IMR-90 (cell line): ENCODE data around the gene BAIAP2. TPM values are rescaled to one million over a fixed set of nuclear protein-coding genes. Genes with fewer than 3 reads are reported as not detected.

ENCODE experiments used
- ATAC-seq: fragments of 200-7000 bp; cut with Tn5 transposase; 2 replicates; pipeline ENCODE4 v1.9.1; 2020; ENCODE audit warnings: low read depth, mild to moderate bottlenecking, moderate library complexity
- BruUV-seq: library from RNA; stranded (reverse); fragments of 400-500 nt; replicated peaks from 2 replicates; lab custom pipeline; 2021; lab: Mats Ljungman, UMichigan
- CTCF ChIA-PET: fragments of 300-600 bp; formaldehyde crosslinking; extraction: SDS; loops from one replicate; lab custom pipeline; 2021; ENCODE audit warnings: antibody characterized with exemption; lab: Yijun Ruan, JAX
- POLR2A ChIA-PET: fragments of 300-600 bp; sonication (Branson Sonifier 250); formaldehyde crosslinking; loops from one replicate; lab custom pipeline; 2022; ENCODE audit warnings: antibody characterized with exemption; ENCODE audit not compliant: unreplicated experiment; lab: Charles Lee
- DNase-seq: peaks from one replicate; pipeline ENCODE4 v3.0.0; 2013
- H2AFZ ChIP-seq: replicated peaks from 2 replicates; pipeline ENCODE3; 2013; ENCODE audit warnings: low read length, mild to moderate bottlenecking; ENCODE audit not compliant: poor library complexity
- H2AK5ac ChIP-seq: 2 replicates; pipeline ENCODE4 v1.6.1; 2013; ENCODE audit warnings: low read depth, low read length, inconsistent platforms
- H2AK9ac ChIP-seq: replicated peaks from 2 replicates; pipeline ENCODE3; 2013; ENCODE audit warnings: mild to moderate bottlenecking, low read depth, low read length, moderate library complexity; ENCODE audit not compliant: poor library complexity
- H2BK120ac ChIP-seq: 2 replicates; pipeline ENCODE4 v1.6.1; 2013; ENCODE audit warnings: low read depth, low read length, inconsistent platforms
- H2BK15ac ChIP-seq: 3 replicates; pipeline ENCODE4 v1.6.1; 2013; ENCODE audit warnings: low read depth, low read length, inconsistent platforms
- H2BK20ac ChIP-seq: 2 replicates; pipeline ENCODE4 v1.6.1; 2013; ENCODE audit warnings: low read depth, mild to moderate bottlenecking, inconsistent platforms, low read length, moderate library complexity
- H2BK5ac ChIP-seq: 2 replicates; pipeline ENCODE4 v1.6.1; 2013; ENCODE audit warnings: mild to moderate bottlenecking, low read depth, low read length, inconsistent platforms; ENCODE audit not compliant: poor library complexity, severe bottlenecking
- H3K14ac ChIP-seq: replicated peaks from 2 replicates; pipeline ENCODE4 v1.6.1; 2013; ENCODE audit warnings: low read depth, low read length, inconsistent platforms
- H3K18ac ChIP-seq: 2 replicates; pipeline ENCODE4 v1.6.1; 2013; ENCODE audit warnings: low read depth, low read length, control low read depth
- H3K23ac ChIP-seq: 2 replicates; pipeline ENCODE4 v1.6.1; 2013; ENCODE audit warnings: low read depth, low read length, inconsistent platforms
- H3K27ac ChIP-seq: 2 replicates; pipeline ENCODE4 v1.5.1; 2013; ENCODE audit warnings: mild to moderate bottlenecking, control low read depth, low read length; ENCODE audit not compliant: insufficient read depth
- H3K27me3 ChIP-seq: 2 replicates; pipeline ENCODE4 v1.6.1; 2013; ENCODE audit warnings: low read length; ENCODE audit not compliant: control insufficient read depth, insufficient read depth
- H3K36me3 ChIP-seq: 2 replicates; pipeline ENCODE4 v1.6.1; 2013; ENCODE audit warnings: low read length, mixed read lengths; ENCODE audit not compliant: control insufficient read depth, insufficient read depth
- H3K4ac ChIP-seq: 2 replicates; pipeline ENCODE4 v1.6.1; 2013; ENCODE audit warnings: low read depth, low read length, inconsistent platforms
- H3K4me1 ChIP-seq: 2 replicates; pipeline ENCODE4 v1.6.1; 2013; ENCODE audit warnings: low read length, mixed read lengths; ENCODE audit not compliant: control insufficient read depth, insufficient read depth
- H3K4me2 ChIP-seq: 2 replicates; pipeline ENCODE4 v1.6.1; 2013; ENCODE audit warnings: low read depth, mild to moderate bottlenecking, control low read depth, low read length, moderate library complexity
- H3K4me3 ChIP-seq: 2 replicates; pipeline ENCODE4 v1.5.1; 2013; ENCODE audit warnings: low read depth, mild to moderate bottlenecking, control low read depth, low read length, moderate library complexity; ENCODE audit not compliant: insufficient read depth
- H3K56ac ChIP-seq: 2 replicates; pipeline ENCODE4 v1.6.1; 2013; ENCODE audit warnings: low read length, inconsistent platforms; ENCODE audit not compliant: insufficient read depth; ENCODE audit errors: extremely low read depth
- H3K79me1 ChIP-seq, 2 experiments: 2 replicates each; pipeline ENCODE4 v1.6.1; 2013; ENCODE audit warnings: low read length in 2 of 2, inconsistent platforms in 1 of 2, low read depth in 1 of 2
- H3K9ac ChIP-seq: 2 replicates; pipeline ENCODE4 v1.6.1; 2013; ENCODE audit warnings: low read depth, low read length, control low read depth
- H3K9me1 ChIP-seq: 2 replicates; pipeline ENCODE4 v1.6.1; 2013; ENCODE audit warnings: low read length, inconsistent platforms; ENCODE audit not compliant: insufficient read depth
- H3K9me3 ChIP-seq: 2 replicates; pipeline ENCODE4 v1.6.1; 2013; ENCODE audit warnings: low read length; ENCODE audit not compliant: control insufficient read depth, insufficient read depth
- H4K20me1 ChIP-seq: 2 replicates; pipeline ENCODE4 v1.6.1; 2013; ENCODE audit warnings: low read length, inconsistent platforms; ENCODE audit not compliant: insufficient read depth
- H4K5ac ChIP-seq: 2 replicates; pipeline ENCODE4 v1.6.1; 2013; ENCODE audit warnings: mild to moderate bottlenecking, low read depth, low read length, control low read depth
- H4K8ac ChIP-seq, 2 experiments: 2 replicates each; pipeline ENCODE4 v1.6.1; 2013; ENCODE audit warnings: low read depth in 2 of 2, low read length in 2 of 2, control low read depth in 1 of 2, inconsistent platforms in 1 of 2
- H4K91ac ChIP-seq: 2 replicates; pipeline ENCODE4 v1.6.1; 2013; ENCODE audit warnings: low read depth, low read length, inconsistent platforms; ENCODE audit not compliant: insufficient read depth
- BHLHE40 ChIP-seq: fragments of 150-350 bp; IDR thresholded peaks from 2 replicates; pipeline ENCODE4 v1.6.1; 2016; ENCODE audit warnings: mild to moderate bottlenecking, low read depth, low read length
- CEBPB ChIP-seq: IDR thresholded peaks from 2 replicates; pipeline ENCODE4 v1.6.1; 2012; ENCODE audit warnings: low read depth, low read length, improper control_type of control experiment
- CHD1 ChIP-seq: IDR thresholded peaks from 2 replicates; pipeline ENCODE4 v1.6.1; 2012; ENCODE audit warnings: low read depth, low read length, improper control_type of control experiment
- CTCF ChIP-seq: conservative IDR thresholded peaks from 2 replicates; pipeline ENCODE4 v1.5.1; 2012; ENCODE audit warnings: mild to moderate bottlenecking, low read depth, low read length, improper control_type of control experiment
- ELK1 ChIP-seq: fragments of 150-350 bp; IDR thresholded peaks from 2 replicates; pipeline ENCODE4 v1.6.1; 2016; ENCODE audit warnings: low read depth, mild to moderate bottlenecking, low read length, moderate library complexity, borderline replicate concordance
- FOS ChIP-seq: fragments of 150-350 bp; IDR thresholded peaks from 2 replicates; pipeline ENCODE4 v1.6.1; 2016; ENCODE audit warnings: low read depth, low read length
- MAFK ChIP-seq: IDR thresholded peaks from 2 replicates; pipeline ENCODE4 v1.6.1; 2012; ENCODE audit warnings: low read depth, low read length, improper control_type of control experiment
- MAZ ChIP-seq: IDR thresholded peaks from 2 replicates; pipeline ENCODE4 v1.6.1; 2012; ENCODE audit warnings: low read depth, mild to moderate bottlenecking, low read length, improper control_type of control experiment, moderate library complexity, borderline replicate concordance
- MXI1 ChIP-seq: IDR thresholded peaks from 2 replicates; pipeline ENCODE4 v1.6.1; 2012; ENCODE audit warnings: low read depth, mild to moderate bottlenecking, low read length, moderate library complexity, borderline replicate concordance
- NFE2L2 ChIP-seq: fragments of 150-350 bp; IDR thresholded peaks from 2 replicates; pipeline ENCODE4 v1.6.1; 2016; ENCODE audit warnings: low read depth, mild to moderate bottlenecking, low read length
- POLR2A ChIP-seq: IDR thresholded peaks from 2 replicates; pipeline ENCODE4 v1.6.1; 2012; ENCODE audit warnings: mild to moderate bottlenecking, low read depth, low read length
- RAD21 ChIP-seq: IDR thresholded peaks from 2 replicates; pipeline ENCODE4 v1.6.1; 2012; ENCODE audit warnings: low read length, improper control_type of control experiment
- RCOR1 ChIP-seq: IDR thresholded peaks from 2 replicates; pipeline ENCODE4 v1.6.1; 2012; ENCODE audit warnings: mild to moderate bottlenecking, low read length, improper control_type of control experiment; ENCODE audit not compliant: insufficient replicate concordance
- RFX5 ChIP-seq: IDR thresholded peaks from 2 replicates; pipeline ENCODE4 v1.8.0; 2012; ENCODE audit warnings: low read depth, mild to moderate bottlenecking, low read length, moderate library complexity
- SMC3 ChIP-seq: fragments of 150-350 bp; IDR thresholded peaks from 2 replicates; pipeline ENCODE4 v1.6.1; 2016; ENCODE audit warnings: low read depth, mild to moderate bottlenecking, antibody characterized with exemption, low read length, moderate library complexity
- WGBS, 2 experiments: methylation state at CpG; one replicate each; pipeline versions ENCODE4 v1.1.5 to v1.1.7; 2013; ENCODE audit warnings: missing lambda C conversion rate in 2 of 2; ENCODE audit not compliant: insufficient read length in 1 of 2; ENCODE audit errors: extremely low coverage in 2 of 2; 5-methylcytosine and 5-hydroxymethylcytosine counted together
- dilution Hi-C: fragments of 300-500 bp; cut with HindIII; formaldehyde crosslinking; loops from one replicate; pipeline ENCODE4 v1.14.3; 2018; ENCODE audit warnings: low sequenced_read_pairs; ENCODE audit not compliant: unreplicated experiment
- in situ Hi-C: fragments of 300-500 bp; cut with MboI; formaldehyde crosslinking; loops from 3 replicates; pipeline ENCODE4 v1.14.3; 2019; ENCODE audit warnings: low sequenced_read_pairs, inconsistent platforms, mixed read lengths
- intact Hi-C: fragments of 100-400 bp; cut with micrococcal nuclease; formaldehyde crosslinking; loops from 2 replicates; pipeline ENCODE4 v1.10.0; 2022
- polyA plus RNA-seq, 3 experiments: library from polyadenylated mRNA; depleted of rRNA; stranded (reverse); fragments of >200 nt; gene quantifications; 2 replicates each; pipeline ENCODE4 v1.2.3, GENCODE V29; 2012; ENCODE audit warnings: low replicate concordance in 1 of 3
- total RNA-seq: library from RNA; depleted of rRNA; stranded (reverse); fragments of >200 nt; gene quantifications from 2 replicates; pipeline ENCODE4 v1.2.3, GENCODE V29; 2012
- TF ChIP-seq, protein P1 (sequence below): fragments of 150-350 bp; IDR thresholded peaks from 2 replicates; pipeline ENCODE4 v1.6.1; 2017; ENCODE audit warnings: mild to moderate bottlenecking, antibody characterized with exemption, low read length, low read depth

BAIAP2 gene
- total and polyA plus RNA-seq, 2 of the 4 experiments (the other 2 are of a cell fraction), result 18.3 to 32.6 TPM

- Histone ChIP-seq H2AFZ (peak overlapping the region; percentile 43), H3K27me3 (peaks cover 54% of the 10 kb centered on the region), H3K56ac (no peak overlapping the region), H4K91ac (no peak overlapping the region), H3K79me1 (no peaks in the 10 kb centered on the region), H2BK5ac (no peak overlapping the region), H2AK5ac (no peak overlapping the region), H3K4me3 (no peak overlapping the region), H3K4me1 (no peaks in the 10 kb centered on the region), H3K9ac (no peak overlapping the region), H3K18ac (no peak overlapping the region), H3K4me2 (no peak overlapping the region), H2BK15ac (no peak overlapping the region), H3K14ac (no peak overlapping the region), H4K20me1 (no peaks in the 10 kb centered on the region), H2AK9ac (no peak overlapping the region), H3K27ac (no peak overlapping the region), H4K8ac (no peak overlapping the region), H3K4ac (no peak overlapping the region), H3K9me1 (no peaks in the 10 kb centered on the region), H3K36me3 (no peaks in the 10 kb centered on the region), H4K5ac (no peak overlapping the region), H2BK20ac (no peak overlapping the region), H3K23ac (no peak overlapping the region), H3K9me3 (no peaks in the 10 kb centered on the region), H2BK120ac (no peak overlapping the region)
- ATAC-seq, result no peak
- TF ChIP-seq RFX5 (no peak), MAFK (no peak), FOS (no peak), ELK1 (no peak), NFE2L2 (no peak), BHLHE40 (no peak), CHD1 (no peak), CTCF (no peak), SMC3 (no peak), MAZ (no peak), RAD21 (no peak), MXI1 (no peak), RCOR1 (no peak), POLR2A (no peak), CEBPB (no peak)
- TF ChIP-seq, protein P1, sequence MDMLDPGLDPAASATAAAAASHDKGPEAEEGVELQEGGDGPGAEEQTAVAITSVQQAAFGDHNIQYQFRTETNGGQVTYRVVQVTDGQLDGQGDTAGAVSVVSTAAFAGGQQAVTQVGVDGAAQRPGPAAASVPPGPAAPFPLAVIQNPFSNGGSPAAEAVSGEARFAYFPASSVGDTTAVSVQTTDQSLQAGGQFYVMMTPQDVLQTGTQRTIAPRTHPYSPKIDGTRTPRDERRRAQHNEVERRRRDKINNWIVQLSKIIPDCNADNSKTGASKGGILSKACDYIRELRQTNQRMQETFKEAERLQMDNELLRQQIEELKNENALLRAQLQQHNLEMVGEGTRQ, result no peak
- CTCF ChIA-PET, result no interaction called here
- WGBS, 2 experiments, result 88% methylated on average over 4 of the region's 15 CpGs; no CpG with 5 or more reads in 1 of the 2 experiments
- intact Hi-C loops (no loop called here), dilution Hi-C loops (no loop called here), in situ Hi-C loops (no loop called here)
- POLR2A ChIA-PET, result no interaction called here
- BruUV-seq, result no TSS peak
- no peak for DNase-seq
Observed at GRCh38 chr17:81163703-81164370, 128.9 kb downstream of the BAIAP2 start.
